ENCODE measurements around the gene LYZ.

The LYZ gene

GRCh38 chr12:69386921-69387320, 38.7 kb downstream of the LYZ start:
- no peak for DNase-seq (ENCODE audit: low spot score)

GRCh38 chr12:69388371-69388770, 40.2 kb downstream of the LYZ start:
- DNase-seq (ENCODE audit: low spot score): no peak

- no peak for DNase-seq (ENCODE audit: low spot score)
Measured at GRCh38 chr12:69389831-69390230, 41.6 kb downstream of the LYZ start.

DNA sequence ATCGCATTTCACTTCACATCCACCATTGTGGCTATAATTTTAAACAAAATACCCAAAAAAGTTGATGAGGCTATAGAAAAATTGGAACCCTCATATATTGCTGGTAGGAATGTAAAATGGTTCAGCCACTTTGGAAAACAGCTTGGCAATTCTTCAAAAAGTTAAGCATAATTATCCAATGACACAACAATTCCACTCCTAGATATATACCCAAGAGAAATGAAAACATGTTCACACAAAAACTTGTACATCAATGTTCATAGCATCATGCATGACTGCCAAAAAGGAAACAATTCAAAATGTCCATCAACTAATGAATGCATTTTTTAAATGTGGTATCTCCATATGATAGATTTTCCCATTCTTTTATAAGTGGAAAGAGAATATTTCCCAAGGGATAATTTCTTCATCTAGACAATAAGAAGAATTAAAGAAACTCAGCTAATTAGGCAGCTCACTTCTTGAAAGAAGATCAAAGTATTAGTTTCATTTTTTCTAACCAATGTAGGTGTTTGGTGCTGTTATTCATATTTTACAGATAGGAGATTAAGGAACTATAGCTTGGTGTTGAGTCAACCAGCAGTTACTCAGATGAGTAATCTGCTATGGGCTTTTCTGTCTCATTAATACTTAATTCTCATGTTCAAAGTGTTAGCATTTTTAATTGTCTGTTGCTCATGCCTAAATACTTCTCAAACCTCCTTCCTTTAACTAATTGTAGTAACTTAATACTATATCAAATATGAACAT, 44.2 kb downstream of the LYZ start:
- no peak for DNase-seq (ENCODE audit: low spot score)

GRCh38 chr12:69396041-69396440, 47.9 kb downstream of the LYZ start:
- DNase-seq (ENCODE audit: low spot score): no peak

DNA sequence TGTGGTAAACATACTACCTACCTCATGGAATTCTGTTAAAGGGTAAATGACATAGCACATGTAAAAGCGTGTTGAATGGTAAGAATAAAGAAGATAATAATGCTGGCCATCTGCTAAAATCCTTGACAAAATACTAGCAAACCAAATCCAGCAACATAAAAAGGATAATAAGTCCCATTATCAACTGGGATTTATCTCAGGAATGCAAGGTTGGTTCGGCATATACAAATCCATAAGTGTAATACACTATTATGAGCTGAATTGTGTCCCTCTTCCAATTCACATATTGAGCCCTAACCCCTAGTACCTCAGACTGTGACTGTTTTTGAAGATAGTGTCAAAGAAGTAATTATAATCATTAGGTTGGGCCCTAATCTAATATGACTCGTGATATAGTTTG, 48.8 kb downstream of the LYZ start:
- DNase-seq (ENCODE audit: low spot score): no peak

DNA sequence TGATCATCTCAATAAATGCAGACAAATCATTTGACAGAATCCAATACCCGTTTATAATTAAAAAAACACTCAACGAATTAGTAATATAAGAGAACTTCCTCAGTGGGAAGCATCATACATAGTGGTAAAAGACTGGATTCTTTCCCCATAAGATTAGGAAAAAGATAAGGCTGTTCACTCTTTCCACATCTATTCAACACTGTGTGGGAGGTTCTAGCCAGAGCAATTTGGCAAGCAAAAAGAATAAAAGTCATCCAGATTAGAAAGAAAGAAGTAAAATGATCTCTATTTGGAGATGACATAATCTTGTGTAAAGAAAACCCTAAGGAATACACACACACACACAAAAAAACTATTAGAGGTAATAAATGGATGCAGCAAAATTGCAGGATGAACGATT, 49.8 kb downstream of the LYZ start:
- no peak for DNase-seq (ENCODE audit: low spot score)

GRCh38 chr12:69401940-69402339, 53.8 kb downstream of the LYZ start:
- no peak for DNase-seq (ENCODE audit: low spot score)
